Measurements from ENCODE around the gene RCN1.

- TF ChIP-seq CTCF (conservative IDR thresholded peaks at IDR 0.05 in 1 of 2, IDR thresholded peaks at IDR 0.05 in 1 of 2; ENCODE audit: extremely low read depth in 1 of 2, insufficient read depth in 1 of 2, low read depth in 1 of 2, low read length in 2 of 2) (no peak), EZH2 (IDR thresholded peaks at IDR 0.05; ENCODE audit: borderline replicate concordance, low read length) (no peak)
These were observed 37.6 kb upstream of the RCN1 start for GRCh38 chr11:32053151-32053888.
